ENCODE data around the gene NLRP5.
"Not testable (repeated sequence)": the region's sequence is repeated elsewhere in the genome, so short reads cannot be mapped to it uniquely, and the experiment has no call there.

Gene NLRP5

DNA sequence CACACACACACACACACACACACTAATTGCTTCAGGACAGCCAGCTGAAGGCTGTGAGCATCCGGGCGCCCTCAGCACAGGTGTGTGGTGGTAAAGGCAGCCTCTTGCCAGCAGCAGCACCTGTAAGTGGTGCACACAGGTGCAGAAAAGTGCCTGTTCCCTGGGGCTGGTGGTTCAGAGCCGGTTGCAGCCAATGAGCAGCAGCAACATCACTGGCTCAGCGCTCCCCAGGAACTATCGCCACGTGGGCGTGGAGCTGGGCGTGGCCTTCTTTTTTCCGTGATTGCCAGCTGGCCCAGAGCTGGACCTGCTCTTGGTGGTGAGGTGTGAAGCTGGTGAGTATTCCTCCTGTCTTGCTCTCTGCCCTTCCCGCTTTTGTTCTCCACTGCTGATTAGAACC is at the start of gene NLRP5:
NLRP5 (plus strand) TSS at position 289 of the 400 bp plus-strand sequence.
- no peak for DNase-seq

DNA sequence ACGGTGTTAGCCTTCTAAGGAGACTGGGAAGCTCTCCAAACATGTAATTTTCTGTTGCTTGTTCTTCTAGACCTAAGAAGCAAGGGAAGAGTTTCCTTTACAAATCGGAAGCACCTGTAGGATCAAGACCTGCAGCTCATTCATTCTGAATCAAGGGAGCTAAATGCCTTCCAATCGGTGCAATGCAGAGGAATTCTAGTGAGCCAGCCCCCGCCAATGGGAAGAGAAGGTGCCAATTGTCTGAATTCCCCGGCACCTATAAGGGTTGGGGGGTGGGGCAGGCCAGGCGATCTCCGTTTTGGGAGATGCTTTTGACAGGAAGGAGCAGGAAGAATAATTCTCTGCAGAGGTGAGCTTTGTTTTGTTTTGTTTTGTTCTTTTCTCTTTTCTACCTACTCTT is 47.4 kb upstream of the NLRP5 start:
- no peak for DNase-seq

DNA sequence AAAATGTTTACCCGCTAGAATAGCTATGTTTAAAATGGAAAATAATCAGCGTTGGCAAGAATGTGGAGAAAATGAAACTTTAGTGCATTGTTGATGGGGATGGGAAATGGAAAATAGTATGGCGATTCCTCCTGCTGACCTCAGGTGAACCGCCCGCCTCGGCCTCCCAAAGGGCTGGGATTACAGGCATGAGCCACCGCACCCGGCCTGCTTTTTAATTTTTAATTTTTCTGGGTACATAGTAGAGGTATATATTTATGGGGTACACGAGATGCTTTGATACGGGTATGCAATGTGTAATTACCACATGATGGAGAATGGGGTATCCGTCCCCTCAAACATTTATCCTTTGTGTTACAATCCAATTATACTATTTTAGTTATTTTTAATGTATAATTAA is 46.3 kb upstream of the NLRP5 start:
- DNase-seq = no peak

DNA sequence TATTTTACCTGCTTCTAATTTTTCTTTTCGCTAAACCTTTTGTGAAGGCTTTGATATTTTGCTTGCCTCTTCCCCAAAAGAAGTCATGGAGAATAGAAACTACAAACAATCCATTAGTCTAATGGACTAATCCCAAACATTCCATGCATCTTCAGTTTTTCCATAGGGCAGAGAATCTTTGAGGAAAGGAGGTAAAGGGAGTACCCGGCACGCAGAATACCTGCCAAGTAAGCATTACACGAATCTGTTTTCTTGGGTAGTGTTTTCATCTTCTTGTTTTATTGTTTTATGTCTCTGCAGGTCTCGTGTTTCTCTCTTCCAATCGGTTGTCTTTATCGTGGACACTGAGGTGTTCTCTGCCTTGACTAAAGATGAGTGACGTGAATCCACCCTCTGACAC is 39.0 kb upstream of the NLRP5 start, which contains the start of gene NLRP8:
NLRP8 (plus strand) TSS at position 301 of the 400 bp plus-strand sequence.
- DNase-seq = no peak

DNA sequence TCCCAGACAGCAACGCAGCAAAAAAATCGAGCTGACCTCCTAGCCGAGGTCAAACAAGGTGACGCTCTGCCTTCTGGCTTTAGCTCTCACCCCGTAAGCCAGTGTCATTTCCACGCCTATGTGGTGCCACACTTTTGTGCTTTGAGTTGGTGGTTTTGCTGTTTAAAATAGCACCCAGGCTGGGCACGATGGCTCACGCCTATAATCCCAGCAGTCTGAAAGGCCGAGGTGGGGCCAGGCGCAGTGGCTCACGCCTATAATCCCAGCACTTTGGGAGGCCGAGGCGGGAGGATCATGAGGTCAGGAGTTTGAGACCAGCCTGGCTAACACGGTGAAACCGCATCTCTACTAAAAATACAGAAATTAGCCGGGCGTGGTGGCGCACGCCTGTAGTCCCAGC is 36.0 kb upstream of the NLRP5 start:
- DNase-seq = not testable (repeated sequence)

DNA sequence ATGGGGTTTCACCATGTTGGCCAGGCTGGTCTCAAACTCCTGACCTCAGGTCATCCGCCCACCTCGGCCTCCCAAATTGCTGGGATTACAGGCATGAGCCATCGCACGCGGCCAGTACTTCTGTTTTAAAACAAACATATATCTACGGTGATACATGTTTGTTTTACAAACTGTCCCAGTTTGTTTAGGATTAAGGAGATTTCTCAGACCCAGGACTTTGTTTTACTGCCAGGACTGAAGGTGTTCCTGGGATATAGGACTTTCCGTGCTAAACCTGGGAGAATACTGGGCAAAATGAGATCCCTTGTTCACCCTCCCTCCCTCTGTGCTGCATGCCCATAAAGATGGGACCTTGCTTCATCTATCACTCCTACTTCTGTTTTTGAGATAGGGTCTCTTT is 30.1 kb upstream of the NLRP5 start:
- no peak for DNase-seq

DNA sequence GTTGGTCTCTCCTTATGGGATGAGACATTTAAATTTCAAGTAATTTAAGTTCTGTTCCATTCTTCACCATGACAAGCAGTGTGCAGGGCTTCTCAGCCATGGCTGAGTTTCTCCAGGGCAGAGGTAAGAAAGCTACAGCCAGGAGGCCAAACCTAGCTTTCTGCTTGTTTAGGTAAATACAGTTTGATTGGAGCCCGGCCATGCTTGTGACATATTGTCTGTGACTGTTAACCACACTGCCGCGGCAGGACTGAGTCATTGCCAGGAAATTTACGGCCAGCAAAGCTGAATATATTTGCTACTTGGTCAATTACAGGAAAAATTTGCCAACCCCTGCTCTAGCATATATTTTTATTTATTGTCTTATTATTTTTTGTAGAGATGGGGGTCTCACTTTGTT is 28.2 kb upstream of the NLRP5 start:
- no peak for DNase-seq

DNA sequence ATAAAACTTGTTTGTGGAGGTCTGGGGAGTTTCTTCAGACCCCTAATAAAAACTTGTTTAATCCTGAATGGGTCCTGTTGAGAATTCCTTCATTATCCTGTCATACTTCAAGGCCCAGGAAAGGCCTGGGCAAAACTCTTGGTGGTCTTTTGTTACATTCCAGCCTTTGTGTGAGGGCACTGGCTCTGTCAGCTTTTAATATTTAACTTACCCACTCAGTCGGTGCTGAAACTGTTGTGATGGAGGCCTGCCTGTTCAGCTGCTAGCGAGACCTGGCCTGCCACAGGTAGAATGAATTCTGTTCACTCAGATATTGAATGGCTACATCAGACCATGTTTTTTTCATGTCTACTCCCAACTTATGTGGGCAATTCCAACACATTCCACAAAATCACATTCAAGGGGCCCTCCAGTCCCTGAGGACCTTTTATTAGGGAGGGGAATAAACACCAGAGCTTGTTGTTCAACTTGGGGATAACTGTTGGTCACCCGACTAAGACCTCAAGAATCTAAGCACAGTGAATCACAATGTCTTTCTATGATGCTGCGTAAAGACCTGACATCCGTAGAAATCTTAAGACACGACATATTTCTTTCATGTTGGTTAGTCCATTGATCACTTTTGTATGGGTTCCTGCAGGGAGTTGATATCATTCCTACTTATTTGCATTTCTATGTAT is 26.4 kb upstream of the NLRP5 start:
- no peak for DNase-seq

DNA sequence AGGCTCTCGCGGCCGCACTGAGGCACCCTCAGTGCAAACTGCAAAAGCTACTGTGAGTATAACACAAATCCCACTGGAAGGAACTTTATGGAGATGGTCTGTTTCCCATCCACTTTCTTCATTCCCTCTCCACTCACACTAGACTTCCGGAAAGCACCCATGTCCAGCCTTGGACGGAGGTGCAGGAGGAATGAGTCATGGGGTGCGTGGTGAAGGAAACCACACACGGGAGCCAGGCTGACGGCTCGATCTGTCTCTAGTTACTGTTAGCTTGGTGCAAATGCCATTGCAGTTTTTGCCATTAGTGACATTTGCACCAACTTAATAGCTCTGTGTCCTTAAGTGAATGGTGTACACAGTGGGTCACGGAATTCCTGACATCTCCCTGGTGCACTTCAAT is 24.4 kb upstream of the NLRP5 start:
- no peak for DNase-seq

DNA sequence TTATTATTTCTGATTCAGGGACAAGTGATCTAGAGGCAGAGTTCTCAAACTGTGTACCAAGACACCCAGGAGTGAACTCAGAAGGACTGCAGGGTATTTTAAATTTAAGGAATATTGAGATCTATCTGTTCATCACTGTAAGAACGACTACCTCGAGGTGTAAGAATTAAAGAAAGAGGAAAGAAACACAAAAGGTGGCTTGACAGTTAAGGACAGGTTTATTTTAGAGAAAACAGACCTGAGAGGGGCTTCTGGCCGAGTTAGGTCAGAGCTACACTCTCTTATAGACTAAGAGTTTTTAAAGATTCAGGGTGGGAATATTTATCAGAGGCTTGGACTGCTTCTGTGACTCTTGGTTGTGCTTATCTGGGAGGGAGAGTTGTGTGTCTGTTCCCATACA is 12.6 kb upstream of the NLRP5 start:
- DNase-seq = no peak

DNA sequence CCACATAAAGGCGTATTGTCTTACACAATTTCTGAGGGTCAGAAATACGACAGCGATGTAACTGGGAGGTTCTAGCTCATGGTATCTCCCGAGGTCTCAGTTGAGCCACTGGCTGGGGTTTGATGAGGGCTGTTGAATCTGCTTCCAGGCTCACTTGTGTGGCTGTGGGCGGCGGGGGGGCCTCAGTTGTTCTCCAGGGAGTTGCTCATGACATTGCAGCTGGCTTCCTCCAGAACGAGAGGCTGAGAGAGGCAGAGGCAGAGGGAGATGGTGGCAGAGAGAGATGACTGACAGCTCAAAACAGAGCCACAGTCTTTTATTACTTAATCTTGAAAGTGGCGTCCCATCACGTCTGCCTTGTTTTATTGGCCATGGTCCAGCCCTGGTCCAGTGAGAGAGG is 6.2 kb upstream of the NLRP5 start:
- DNase-seq = no peak

DNA sequence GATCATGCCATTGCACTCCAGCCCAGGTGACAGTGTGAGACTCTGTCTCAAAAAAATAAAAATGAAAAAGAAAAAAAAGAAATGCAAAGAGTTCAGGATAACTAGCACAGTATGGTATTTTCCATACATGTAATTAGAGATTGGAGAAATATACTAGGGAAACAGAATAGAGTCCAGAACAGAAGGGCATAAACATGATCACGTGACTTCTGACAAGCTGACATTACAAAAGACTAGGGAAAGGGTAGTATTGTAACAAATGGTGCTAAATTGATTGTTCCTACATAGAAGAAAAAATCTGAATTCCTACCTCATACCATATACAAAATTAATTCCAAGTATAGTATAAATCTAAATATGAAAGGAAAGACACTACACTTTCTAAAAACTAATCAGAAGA is 1.3 kb upstream of the NLRP5 start:
- no peak for DNase-seq

DNA sequence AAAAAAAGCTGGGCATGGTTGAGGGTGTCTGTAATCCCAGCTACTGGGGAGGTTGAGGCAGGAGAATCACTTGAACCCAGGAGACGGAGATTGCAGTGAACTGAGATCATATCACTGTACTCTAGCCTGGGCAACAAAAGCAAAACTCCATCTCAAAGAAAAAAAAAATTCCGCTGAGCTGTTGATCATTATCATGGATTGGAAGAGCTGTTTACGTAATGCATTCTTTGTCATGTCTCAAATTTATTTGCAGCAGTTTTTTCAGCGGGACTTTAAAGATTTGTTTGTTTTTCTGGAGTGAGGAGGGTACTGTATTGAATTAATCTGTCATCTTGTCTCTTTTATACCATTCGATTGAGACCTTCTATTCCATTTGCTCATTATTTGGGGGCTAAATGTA is 4.3 kb downstream of the NLRP5 start:
- DNase-seq = no peak

DNA sequence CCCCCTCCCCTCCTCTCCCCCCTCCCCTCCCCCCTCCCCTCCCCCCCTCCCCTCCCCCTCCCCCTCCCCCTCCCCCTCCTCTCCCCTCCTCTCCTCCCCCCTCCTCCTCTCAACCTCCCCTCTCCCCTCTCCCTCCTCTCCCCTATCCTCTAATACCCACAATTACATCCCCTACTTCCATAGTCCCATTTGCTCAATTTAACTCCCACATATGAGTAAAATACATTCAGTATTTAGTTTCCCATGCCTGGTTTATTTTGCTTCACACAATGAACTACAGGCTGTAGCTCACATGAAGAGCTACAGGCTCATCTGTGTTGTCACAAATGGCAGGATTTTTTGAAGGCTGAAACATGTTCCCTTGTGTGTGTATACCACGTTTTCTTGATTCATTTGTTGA is 6.9 kb downstream of the NLRP5 start:
- no peak for DNase-seq

DNA sequence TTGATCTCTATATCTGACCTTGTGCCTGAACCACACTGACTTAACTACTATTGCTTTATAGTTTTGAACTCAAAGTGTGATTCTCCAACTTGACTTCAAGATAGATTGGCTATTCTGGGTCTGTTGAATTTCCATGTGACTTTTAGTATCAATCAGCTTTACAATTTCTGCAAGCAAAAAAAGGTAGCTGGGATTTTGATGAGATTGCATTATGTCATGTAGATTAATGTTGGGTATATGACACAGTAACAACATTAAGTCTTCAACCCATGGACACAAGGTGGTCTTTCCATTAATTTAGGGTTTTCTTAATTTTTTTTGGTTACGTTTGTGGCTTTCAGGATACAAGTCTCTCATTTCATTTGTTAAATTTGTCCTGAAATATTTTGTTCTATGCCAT is 28.2 kb downstream of the NLRP5 start:
- no peak for DNase-seq

DNA sequence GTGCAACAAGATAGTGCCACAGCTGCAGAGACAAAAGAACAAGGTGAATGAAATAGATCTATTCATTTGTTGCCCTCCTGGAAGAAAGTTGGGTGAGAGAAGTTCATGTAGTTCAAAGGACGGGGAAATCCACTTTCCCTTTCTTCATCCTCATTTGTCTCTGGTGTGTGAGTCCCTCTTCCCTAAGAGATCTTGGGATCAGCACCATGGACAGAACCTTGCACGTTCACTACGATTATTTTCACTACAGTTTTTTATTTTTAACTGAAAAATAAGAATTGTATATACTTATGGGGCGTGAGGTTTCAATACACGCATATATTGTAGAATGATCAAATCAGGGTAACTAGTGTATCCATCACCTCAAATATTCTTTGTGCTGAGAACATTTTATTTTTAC is 29.2 kb downstream of the NLRP5 start:
- no peak for DNase-seq

DNA sequence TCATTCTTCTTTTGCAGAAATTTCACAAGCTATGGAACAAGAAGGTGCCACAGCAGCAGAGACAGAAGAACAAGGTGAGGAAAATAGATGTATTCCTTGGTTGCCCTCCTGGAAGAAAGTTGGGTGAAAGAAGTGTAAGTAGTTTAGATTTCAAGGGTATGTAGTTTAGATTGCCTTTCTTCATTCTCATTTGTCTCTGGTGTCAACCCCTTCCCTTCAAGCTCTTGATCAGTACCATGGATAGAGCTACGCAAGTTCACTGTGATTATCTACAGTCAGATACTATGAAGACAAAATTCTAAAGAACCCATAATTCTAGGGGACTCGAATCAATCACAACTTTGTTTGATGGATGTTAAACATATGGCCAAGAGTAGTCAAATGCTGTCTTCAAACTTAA is 32.8 kb downstream of the NLRP5 start:
- DNase-seq = not testable (repeated sequence)

DNA sequence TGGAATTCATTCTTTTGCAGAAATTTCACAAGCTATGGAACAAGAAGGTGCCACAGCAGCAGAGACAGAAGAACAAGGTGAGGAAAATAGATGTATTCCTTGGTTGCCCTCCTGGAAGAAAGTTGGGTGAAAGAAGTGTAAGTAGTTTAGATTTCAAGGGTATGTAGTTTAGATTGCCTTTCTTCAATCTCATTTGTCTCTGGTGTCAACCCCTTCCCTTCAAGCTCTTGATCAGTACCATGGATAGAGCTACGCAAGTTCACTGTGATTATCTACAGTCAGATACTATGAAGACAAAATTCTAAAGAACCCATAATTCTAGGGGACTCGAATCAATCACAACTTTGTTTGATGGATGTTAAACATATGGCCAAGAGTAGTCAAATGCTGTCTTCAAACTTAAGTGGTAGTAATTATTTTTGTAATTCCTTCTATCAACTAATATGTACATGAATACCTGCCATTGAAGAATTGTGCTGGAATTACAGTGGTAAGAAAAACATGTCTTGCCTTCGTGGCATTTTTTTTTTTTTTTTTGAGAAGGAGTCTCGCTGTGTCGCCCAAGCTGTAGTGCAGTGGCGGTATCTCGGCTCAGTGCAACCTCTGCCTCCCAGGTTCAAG is 33.9 kb downstream of the NLRP5 start:
- DNase-seq = not testable (repeated sequence)

DNA sequence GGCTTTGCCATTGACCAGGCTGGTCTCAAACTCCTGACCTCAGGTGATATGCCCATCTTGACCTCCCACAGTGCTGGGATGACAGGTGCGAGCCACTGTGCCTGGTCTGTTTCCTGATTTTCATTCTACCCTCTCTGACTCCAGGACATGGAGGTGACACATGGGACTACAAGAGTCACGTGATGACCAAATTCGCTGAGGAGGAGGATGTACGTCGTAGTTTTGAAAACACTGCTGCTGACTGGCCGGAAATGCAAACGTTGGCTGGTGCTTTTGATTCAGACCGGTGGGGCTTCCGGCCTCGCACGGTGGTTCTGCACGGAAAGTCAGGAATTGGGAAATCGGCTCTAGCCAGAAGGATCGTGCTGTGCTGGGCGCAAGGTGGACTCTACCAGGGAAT is 40.2 kb downstream of the NLRP5 start:
- DNase-seq = no peak

DNA sequence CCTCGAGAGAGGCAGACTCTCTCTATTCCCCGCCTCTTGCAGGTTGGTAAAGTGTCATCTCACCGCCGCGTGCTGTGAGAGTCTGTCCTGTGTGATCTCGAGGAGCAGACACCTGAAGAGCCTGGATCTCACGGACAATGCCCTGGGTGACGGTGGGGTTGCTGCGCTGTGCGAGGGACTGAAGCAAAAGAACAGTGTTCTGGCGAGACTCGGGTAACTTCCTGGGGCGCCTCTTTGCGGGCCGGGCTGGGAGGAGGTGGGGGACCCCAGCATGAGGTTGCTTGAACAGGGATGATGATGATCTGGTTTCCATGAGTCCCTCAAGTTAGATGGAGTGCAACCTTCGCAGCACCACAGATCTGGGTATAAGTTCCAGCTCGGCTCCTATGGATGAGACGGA is 67.0 kb downstream of the NLRP5 start:
- DNase-seq = no peak

DNA sequence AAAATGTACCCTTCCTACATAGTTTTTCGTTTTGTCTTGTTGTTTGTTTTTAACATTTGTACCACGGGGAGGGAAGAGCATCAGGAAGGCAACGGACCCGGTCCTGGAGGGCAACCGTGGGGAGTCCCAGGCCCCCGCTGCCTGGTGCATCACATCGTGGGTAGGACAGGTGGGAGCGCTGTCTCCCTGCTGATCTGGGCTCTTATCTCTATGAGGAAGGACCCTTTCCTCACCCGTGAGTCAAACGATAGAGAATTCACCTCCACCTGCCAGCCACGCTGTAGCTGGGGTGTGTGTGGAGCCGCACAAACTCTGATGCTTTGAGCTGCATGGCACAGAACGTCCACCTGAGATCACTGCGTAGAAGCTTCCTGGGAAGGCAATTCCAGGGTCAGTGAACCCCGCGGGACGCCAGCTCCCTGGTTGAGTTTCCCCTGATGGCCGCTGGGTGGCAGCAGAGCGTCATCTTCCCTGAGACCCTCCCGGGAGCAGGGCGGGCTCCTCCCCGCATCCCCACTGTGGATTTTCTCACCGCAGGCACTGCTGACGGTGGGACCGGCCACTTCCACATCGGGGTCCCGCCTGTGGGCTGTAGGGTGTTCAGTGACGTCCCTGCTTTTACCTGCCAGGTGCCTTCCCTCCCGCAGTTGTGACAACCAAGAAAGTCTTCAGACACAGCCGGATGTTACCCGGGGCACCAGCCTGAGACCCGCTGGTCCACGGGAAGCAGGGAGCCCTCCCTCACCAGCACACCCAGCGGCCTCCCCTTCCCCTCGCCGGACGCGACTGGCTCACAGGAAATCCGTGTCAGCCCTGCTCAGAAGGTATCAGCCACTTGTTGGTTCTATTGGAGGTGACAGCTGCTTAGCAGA is 79.8 kb downstream of the NLRP5 start:
- DNase-seq = peak; percentile 68

DNA sequence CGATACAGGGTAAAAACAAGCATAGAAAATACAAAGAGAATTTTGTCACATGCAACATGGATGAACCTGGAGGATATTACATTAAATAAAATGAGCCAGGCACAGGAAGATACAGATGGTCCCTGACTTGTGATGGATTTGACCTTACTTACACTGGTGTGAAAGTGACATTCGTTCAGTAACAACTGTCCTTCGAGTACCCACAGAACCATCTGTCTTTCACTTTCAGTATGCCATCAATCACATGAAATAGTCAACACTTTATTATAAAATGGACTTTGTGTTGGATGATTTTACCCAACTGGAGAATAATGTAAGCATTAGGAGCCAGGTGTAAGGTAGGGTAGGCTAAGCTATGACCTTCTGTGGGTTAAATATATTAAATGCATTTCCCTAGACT is 83.1 kb downstream of the NLRP5 start:
- DNase-seq = no peak

DNA sequence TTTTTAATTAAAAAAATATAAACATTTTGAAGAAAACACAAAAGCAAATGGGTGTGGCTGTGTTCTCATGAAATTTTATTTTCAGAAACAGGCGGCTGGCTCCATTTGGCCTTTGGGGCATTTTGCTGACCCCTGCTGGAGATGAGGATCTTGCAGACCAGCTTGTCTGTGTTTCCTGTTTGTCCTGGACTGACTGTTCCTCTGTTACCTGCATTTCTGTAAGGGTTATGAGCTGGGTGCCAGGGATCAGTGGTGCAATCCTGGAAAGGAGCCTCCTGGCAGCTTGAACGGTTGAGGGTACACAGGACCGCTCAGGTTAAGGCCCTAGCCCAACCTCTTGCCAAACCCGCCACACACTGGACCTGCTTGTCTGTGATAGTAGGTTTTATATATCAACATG is 84.6 kb downstream of the NLRP5 start:
- no peak for DNase-seq

DNA sequence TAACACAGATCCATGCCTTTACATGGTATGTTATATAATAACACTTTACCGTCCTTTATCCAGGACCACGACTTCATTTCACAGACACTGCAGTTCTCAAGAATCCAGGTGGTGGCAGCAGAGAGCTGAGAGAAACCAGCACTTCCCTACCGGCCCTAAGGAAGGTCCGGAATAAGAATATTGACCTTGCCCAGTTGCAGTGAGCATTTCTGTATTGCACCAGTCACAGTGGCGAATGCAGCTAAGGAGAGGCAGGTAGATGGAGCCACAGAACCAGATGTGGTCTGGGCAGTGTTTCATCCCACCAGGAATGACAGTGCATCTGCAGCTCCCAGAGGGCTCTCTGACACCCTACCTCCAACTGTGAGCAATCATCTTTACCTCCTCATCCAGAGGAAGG is 89.9 kb downstream of the NLRP5 start:
- peak; percentile 32 for DNase-seq
